IMR-90 (cell line): Measurements from ENCODE around the gene PKD2L1. TPM values are rescaled to one million over a fixed set of nuclear protein-coding genes. Genes with fewer than 3 reads are reported as not detected.

Experiments used
- ATAC-seq: fragments of 200-7000 bp; cut with Tn5 transposase; 2 replicates; pipeline ENCODE4 v1.9.1; 2020; ENCODE audit warnings: low read depth, mild to moderate bottlenecking, moderate library complexity
- BruUV-seq: library from RNA; stranded (reverse); fragments of 400-500 nt; replicated peaks from 2 replicates; lab custom pipeline; 2021; lab: Mats Ljungman, UMichigan
- CTCF ChIA-PET: fragments of 300-600 bp; formaldehyde crosslinking; extraction: SDS; loops from one replicate; lab custom pipeline; 2021; ENCODE audit warnings: antibody characterized with exemption; lab: Yijun Ruan, JAX
- POLR2A ChIA-PET: fragments of 300-600 bp; sonication (Branson Sonifier 250); formaldehyde crosslinking; loops from one replicate; lab custom pipeline; 2022; ENCODE audit warnings: antibody characterized with exemption; ENCODE audit not compliant: unreplicated experiment; lab: Charles Lee
- DNase-seq: peaks from one replicate; pipeline ENCODE4 v3.0.0; 2013
- H2AFZ ChIP-seq: replicated peaks from 2 replicates; pipeline ENCODE3; 2013; ENCODE audit warnings: low read length, mild to moderate bottlenecking; ENCODE audit not compliant: poor library complexity
- H2AK5ac ChIP-seq: 2 replicates; pipeline ENCODE4 v1.6.1; 2013; ENCODE audit warnings: low read depth, low read length, inconsistent platforms
- H2AK9ac ChIP-seq: replicated peaks from 2 replicates; pipeline ENCODE3; 2013; ENCODE audit warnings: mild to moderate bottlenecking, low read depth, low read length, moderate library complexity; ENCODE audit not compliant: poor library complexity
- H2BK120ac ChIP-seq: 2 replicates; pipeline ENCODE4 v1.6.1; 2013; ENCODE audit warnings: low read depth, low read length, inconsistent platforms
- H2BK15ac ChIP-seq: 3 replicates; pipeline ENCODE4 v1.6.1; 2013; ENCODE audit warnings: low read depth, low read length, inconsistent platforms
- H2BK20ac ChIP-seq: 2 replicates; pipeline ENCODE4 v1.6.1; 2013; ENCODE audit warnings: low read depth, mild to moderate bottlenecking, inconsistent platforms, low read length, moderate library complexity
- H2BK5ac ChIP-seq: 2 replicates; pipeline ENCODE4 v1.6.1; 2013; ENCODE audit warnings: mild to moderate bottlenecking, low read depth, low read length, inconsistent platforms; ENCODE audit not compliant: poor library complexity, severe bottlenecking
- H3K14ac ChIP-seq: replicated peaks from 2 replicates; pipeline ENCODE4 v1.6.1; 2013; ENCODE audit warnings: low read depth, low read length, inconsistent platforms
- H3K18ac ChIP-seq: 2 replicates; pipeline ENCODE4 v1.6.1; 2013; ENCODE audit warnings: low read depth, low read length, control low read depth
- H3K23ac ChIP-seq: 2 replicates; pipeline ENCODE4 v1.6.1; 2013; ENCODE audit warnings: low read depth, low read length, inconsistent platforms
- H3K27ac ChIP-seq: 2 replicates; pipeline ENCODE4 v1.5.1; 2013; ENCODE audit warnings: mild to moderate bottlenecking, control low read depth, low read length; ENCODE audit not compliant: insufficient read depth
- H3K27me3 ChIP-seq: 2 replicates; pipeline ENCODE4 v1.6.1; 2013; ENCODE audit warnings: low read length; ENCODE audit not compliant: control insufficient read depth, insufficient read depth
- H3K36me3 ChIP-seq: 2 replicates; pipeline ENCODE4 v1.6.1; 2013; ENCODE audit warnings: low read length, mixed read lengths; ENCODE audit not compliant: control insufficient read depth, insufficient read depth
- H3K4ac ChIP-seq: 2 replicates; pipeline ENCODE4 v1.6.1; 2013; ENCODE audit warnings: low read depth, low read length, inconsistent platforms
- H3K4me1 ChIP-seq: 2 replicates; pipeline ENCODE4 v1.6.1; 2013; ENCODE audit warnings: low read length, mixed read lengths; ENCODE audit not compliant: control insufficient read depth, insufficient read depth
- H3K4me2 ChIP-seq: 2 replicates; pipeline ENCODE4 v1.6.1; 2013; ENCODE audit warnings: low read depth, mild to moderate bottlenecking, control low read depth, low read length, moderate library complexity
- H3K4me3 ChIP-seq: 2 replicates; pipeline ENCODE4 v1.5.1; 2013; ENCODE audit warnings: low read depth, mild to moderate bottlenecking, control low read depth, low read length, moderate library complexity; ENCODE audit not compliant: insufficient read depth
- H3K56ac ChIP-seq: 2 replicates; pipeline ENCODE4 v1.6.1; 2013; ENCODE audit warnings: low read length, inconsistent platforms; ENCODE audit not compliant: insufficient read depth; ENCODE audit errors: extremely low read depth
- H3K79me1 ChIP-seq, 2 experiments: 2 replicates each; pipeline ENCODE4 v1.6.1; 2013; ENCODE audit warnings: low read length in 2 of 2, inconsistent platforms in 1 of 2, low read depth in 1 of 2
- H3K9ac ChIP-seq: 2 replicates; pipeline ENCODE4 v1.6.1; 2013; ENCODE audit warnings: low read depth, low read length, control low read depth
- H3K9me1 ChIP-seq: 2 replicates; pipeline ENCODE4 v1.6.1; 2013; ENCODE audit warnings: low read length, inconsistent platforms; ENCODE audit not compliant: insufficient read depth
- H3K9me3 ChIP-seq: 2 replicates; pipeline ENCODE4 v1.6.1; 2013; ENCODE audit warnings: low read length; ENCODE audit not compliant: control insufficient read depth, insufficient read depth
- H4K20me1 ChIP-seq: 2 replicates; pipeline ENCODE4 v1.6.1; 2013; ENCODE audit warnings: low read length, inconsistent platforms; ENCODE audit not compliant: insufficient read depth
- H4K5ac ChIP-seq: 2 replicates; pipeline ENCODE4 v1.6.1; 2013; ENCODE audit warnings: mild to moderate bottlenecking, low read depth, low read length, control low read depth
- H4K8ac ChIP-seq, 2 experiments: 2 replicates each; pipeline ENCODE4 v1.6.1; 2013; ENCODE audit warnings: low read depth in 2 of 2, low read length in 2 of 2, control low read depth in 1 of 2, inconsistent platforms in 1 of 2
- H4K91ac ChIP-seq: 2 replicates; pipeline ENCODE4 v1.6.1; 2013; ENCODE audit warnings: low read depth, low read length, inconsistent platforms; ENCODE audit not compliant: insufficient read depth
- BHLHE40 ChIP-seq: fragments of 150-350 bp; IDR thresholded peaks from 2 replicates; pipeline ENCODE4 v1.6.1; 2016; ENCODE audit warnings: mild to moderate bottlenecking, low read depth, low read length
- CEBPB ChIP-seq: IDR thresholded peaks from 2 replicates; pipeline ENCODE4 v1.6.1; 2012; ENCODE audit warnings: low read depth, low read length, improper control_type of control experiment
- MAZ ChIP-seq: IDR thresholded peaks from 2 replicates; pipeline ENCODE4 v1.6.1; 2012; ENCODE audit warnings: low read depth, mild to moderate bottlenecking, low read length, improper control_type of control experiment, moderate library complexity, borderline replicate concordance
- MXI1 ChIP-seq: IDR thresholded peaks from 2 replicates; pipeline ENCODE4 v1.6.1; 2012; ENCODE audit warnings: low read depth, mild to moderate bottlenecking, low read length, moderate library complexity, borderline replicate concordance
- NFE2L2 ChIP-seq: fragments of 150-350 bp; IDR thresholded peaks from 2 replicates; pipeline ENCODE4 v1.6.1; 2016; ENCODE audit warnings: low read depth, mild to moderate bottlenecking, low read length
- RAD21 ChIP-seq: IDR thresholded peaks from 2 replicates; pipeline ENCODE4 v1.6.1; 2012; ENCODE audit warnings: low read length, improper control_type of control experiment
- RCOR1 ChIP-seq: IDR thresholded peaks from 2 replicates; pipeline ENCODE4 v1.6.1; 2012; ENCODE audit warnings: mild to moderate bottlenecking, low read length, improper control_type of control experiment; ENCODE audit not compliant: insufficient replicate concordance
- WGBS, 2 experiments: methylation state at CpG; one replicate each; pipeline versions ENCODE4 v1.1.5 to v1.1.7; 2013; ENCODE audit warnings: missing lambda C conversion rate in 2 of 2; ENCODE audit not compliant: insufficient read length in 1 of 2; ENCODE audit errors: extremely low coverage in 2 of 2; 5-methylcytosine and 5-hydroxymethylcytosine counted together
- dilution Hi-C: fragments of 300-500 bp; cut with HindIII; formaldehyde crosslinking; loops from one replicate; pipeline ENCODE4 v1.14.3; 2018; ENCODE audit warnings: low sequenced_read_pairs; ENCODE audit not compliant: unreplicated experiment
- in situ Hi-C: fragments of 300-500 bp; cut with MboI; formaldehyde crosslinking; loops from 3 replicates; pipeline ENCODE4 v1.14.3; 2019; ENCODE audit warnings: low sequenced_read_pairs, inconsistent platforms, mixed read lengths
- intact Hi-C: fragments of 100-400 bp; cut with micrococcal nuclease; formaldehyde crosslinking; loops from 2 replicates; pipeline ENCODE4 v1.10.0; 2022
- polyA plus RNA-seq, 3 experiments: library from polyadenylated mRNA; depleted of rRNA; stranded (reverse); fragments of >200 nt; gene quantifications; 2 replicates each; pipeline ENCODE4 v1.2.3, GENCODE V29; 2012; ENCODE audit warnings: low replicate concordance in 1 of 3
- total RNA-seq: library from RNA; depleted of rRNA; stranded (reverse); fragments of >200 nt; gene quantifications from 2 replicates; pipeline ENCODE4 v1.2.3, GENCODE V29; 2012

PKD2L1 gene
- total and polyA plus RNA-seq, 2 of the 4 experiments (the other 2 are of a cell fraction) = not detected

DNA sequence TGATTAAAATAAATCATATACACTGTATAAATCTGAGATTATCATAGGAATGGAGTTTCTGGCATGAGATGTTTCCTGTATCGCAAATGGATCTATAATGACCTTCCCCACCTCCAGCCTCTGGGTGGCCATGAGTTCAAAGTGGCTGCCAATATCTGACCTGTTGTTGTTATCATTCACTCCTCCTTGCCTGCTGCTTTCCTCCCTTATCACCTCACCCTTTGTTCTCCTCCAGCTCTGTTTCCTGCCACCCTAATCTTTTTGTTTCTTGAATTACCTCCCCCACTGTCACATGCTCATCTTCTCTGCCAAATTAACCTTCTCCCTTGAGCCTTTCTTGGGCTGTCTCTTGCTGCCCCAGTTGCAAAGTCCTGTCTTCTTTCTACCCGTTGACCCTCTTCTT, 29.0 kb upstream of the PKD2L1 start (continued):
- TF ChIP-seq MXI1 (no peak), MAZ (no peak), CEBPB (no peak), RAD21 (no peak), NFE2L2 (no peak), BHLHE40 (no peak)

DNA sequence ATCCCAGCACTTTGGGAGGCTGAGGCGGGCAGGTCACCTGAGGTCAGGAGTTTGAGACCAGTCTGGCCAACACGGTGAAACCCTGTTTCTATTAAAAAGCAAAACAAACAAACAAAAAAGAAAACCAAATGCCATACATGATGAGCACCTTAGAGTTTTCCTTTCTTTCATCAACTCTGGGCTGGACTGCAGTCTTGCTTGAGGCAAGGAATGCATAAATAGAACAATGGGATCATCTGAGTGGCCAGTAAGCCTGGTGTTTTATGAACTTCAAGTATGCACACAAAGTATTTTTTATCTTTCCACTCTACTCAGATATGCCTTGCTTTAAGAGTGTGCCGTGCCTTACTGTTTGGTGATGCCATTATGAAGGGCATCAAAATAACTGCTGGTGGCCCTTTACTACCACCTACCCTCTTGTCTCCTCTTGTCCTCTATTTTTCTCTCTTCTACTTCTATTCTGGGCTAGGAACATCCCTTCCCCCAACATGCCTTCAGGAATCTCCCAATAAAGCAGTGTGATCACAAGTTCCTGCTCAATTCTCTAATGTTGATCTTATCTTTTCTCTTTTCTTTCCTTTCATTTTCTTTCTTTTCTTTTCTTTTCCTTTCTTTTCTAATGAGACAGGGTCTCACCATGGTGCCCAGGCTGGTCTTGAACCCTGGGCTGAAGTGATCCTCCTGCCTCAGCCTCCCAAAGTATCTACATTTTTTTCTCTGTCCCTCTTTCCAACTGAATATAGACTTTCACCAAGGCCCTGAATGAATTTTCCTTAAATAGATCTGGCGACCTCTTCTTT, 27.2 kb upstream of the PKD2L1 start:
- H4K5ac ChIP-seq = no peak overlapping the region
- H2AK9ac ChIP-seq = no peak overlapping the region
- H2BK5ac ChIP-seq = no peak overlapping the region
- no peak overlapping the region for H3K4ac ChIP-seq
- no peak overlapping the region for H3K9ac ChIP-seq
- H2BK120ac ChIP-seq = no peak overlapping the region
- in situ Hi-C loops (no loop called here), dilution Hi-C loops (no loop called here), intact Hi-C loops (no loop called here)
- peaks cover 0 to 13% of the 10 kb centered on the region in 2 experiments; a peak in 1 of 4 replicates for H3K79me1 ChIP-seq
- 67% methylated on average over 1 of the region's 4 CpGs; no CpG with 5 or more reads in 1 of the 2 experiments for WGBS, 2 experiments
- no peak overlapping the region for H3K4me3 ChIP-seq
- CTCF ChIA-PET = no interaction called here
- ATAC-seq (no peak), DNase-seq (no peak)
- no peak overlapping the region for H2BK20ac ChIP-seq
- no peak overlapping the region for H3K56ac ChIP-seq
- peaks cover 2% of the 10 kb centered on the region; the same call in 1 of the 2 replicates for H3K9me1 ChIP-seq
- H3K27ac ChIP-seq = no peak overlapping the region
- no peak overlapping the region for H4K91ac ChIP-seq
- BruUV-seq = no TSS peak
- H2AFZ ChIP-seq = no peak overlapping the region
- TF ChIP-seq RCOR1 (no peak), BHLHE40 (no peak)
- 0 out of 2 replicates have a peak, but pooled peaks cover 7% of the 10 kb centered on the region for H4K20me1 ChIP-seq
- no peak overlapping the region for H3K4me2 ChIP-seq
- H2BK15ac ChIP-seq = no peak overlapping the region
- H3K36me3 ChIP-seq = peaks cover 67% of the 10 kb centered on the region
- H3K4me1 ChIP-seq = no peaks in the 10 kb centered on the region
- no peaks in the 10 kb centered on the region for H3K9me3 ChIP-seq
- POLR2A ChIA-PET = no interaction called here
- no peaks in the 10 kb centered on the region for H3K27me3 ChIP-seq
- H3K14ac ChIP-seq = no peak overlapping the region
- H3K23ac ChIP-seq = no peak overlapping the region; the same call in 1 of the 2 replicates
- H3K18ac ChIP-seq = no peak overlapping the region
- no peak overlapping the region for H2AK5ac ChIP-seq
- no peak overlapping the region for H4K8ac ChIP-seq
